ENCODE data around the gene ZNF598. TPM values are rescaled to one million over a fixed set of nuclear protein-coding genes. Genes with fewer than 3 reads are reported as not detected.

ZNF598 gene
- total RNA-seq, 1 experiment from 2014 or later, result 50.4 TPM

- Histone ChIP-seq H3K27me3 (replicated peaks; ENCODE audit: control insufficient read depth, insufficient read depth, low read length) (no peaks in the 10 kb centered on the region), H3K9me3 (no peaks in the 10 kb centered on the region), H3K4me1 (no peaks in the 10 kb centered on the region), H3K36me3 (ENCODE audit: control insufficient read depth, insufficient read depth, low read length) (peaks cover 2% of the 10 kb centered on the region; the same call in 1 of the 2 replicates), H3K4me3 (ENCODE audit: low read depth, low read length) (no peak overlapping the region)
- H3K4me1 Mint-ChIP-seq (ENCODE audit: low read depth, unreplicated experiment), result no peaks in the 10 kb centered on the region
- no peak for DNase-seq
- TF ChIP-seq CTCF (IDR thresholded peaks at IDR 0.05; ENCODE audit: insufficient read depth in 1 of 2, low read depth in 1 of 2, low read length in 1 of 2, severe bottlenecking in 1 of 2, unreplicated experiment in 1 of 2), result no peak
- H3K4me3 Mint-ChIP-seq (ENCODE audit: unreplicated experiment), result no peak overlapping the region
- H3K36me3 Mint-ChIP-seq (ENCODE audit: insufficient read depth, unreplicated experiment), result peaks cover 58% of the 10 kb centered on the region
- intact Hi-C loops (cut with micrococcal nuclease; ENCODE audit: unreplicated experiment), result no loop called here
- no peak overlapping the region for H3K27ac Mint-ChIP-seq (ENCODE audit: unreplicated experiment)
- ChIA-PET CTCF (no interaction called here), POLR2A (no interaction called here)
- H3K9me3 Mint-ChIP-seq (ENCODE audit: unreplicated experiment), result no peaks in the 10 kb centered on the region
- BruUV-seq (replicated peaks), result no TSS peak
- no peaks in the 10 kb centered on the region for H3K27me3 Mint-ChIP-seq (ENCODE audit: insufficient read depth, unreplicated experiment)
Observed at GRCh38 chr16:1999866-2000514, 9.6 kb downstream of the ZNF598 start.

- no peaks in the 10 kb centered on the region for H3K4me1 Mint-ChIP-seq (ENCODE audit: low read depth, unreplicated experiment)
- POLR2A ChIA-PET, result no interaction called here
- intact Hi-C loops (cut with micrococcal nuclease; ENCODE audit: unreplicated experiment), result no loop called here
Observed at GRCh38 chr16:1998852-1999801, 10.5 kb downstream of the ZNF598 start.

More at GRCh38 chr16:1998852-1999801, 10.5 kb downstream of the ZNF598 start:
- Histone ChIP-seq H3K36me3 (ENCODE audit: control insufficient read depth, insufficient read depth, low read length) (peaks cover 2% of the 10 kb centered on the region; the same call in 1 of the 2 replicates), H3K4me3 (ENCODE audit: low read depth, low read length) (no peak overlapping the region), H3K27me3 (replicated peaks; ENCODE audit: control insufficient read depth, insufficient read depth, low read length) (no peaks in the 10 kb centered on the region), H3K9me3 (no peaks in the 10 kb centered on the region), H3K4me1 (no peaks in the 10 kb centered on the region)
- no peaks in the 10 kb centered on the region for H3K27me3 Mint-ChIP-seq (ENCODE audit: insufficient read depth, unreplicated experiment)
- CTCF ChIA-PET, result no interaction called here
- no peak for DNase-seq
- H3K4me3 Mint-ChIP-seq (ENCODE audit: unreplicated experiment), result no peak overlapping the region
- peaks cover 49% of the 10 kb centered on the region for H3K36me3 Mint-ChIP-seq (ENCODE audit: insufficient read depth, unreplicated experiment)
- BruUV-seq (replicated peaks), result no TSS peak
- no peaks in the 10 kb centered on the region for H3K9me3 Mint-ChIP-seq (ENCODE audit: unreplicated experiment)
- no peak overlapping the region for H3K27ac Mint-ChIP-seq (ENCODE audit: unreplicated experiment)
- TF ChIP-seq CTCF (IDR thresholded peaks at IDR 0.05; ENCODE audit: insufficient read depth in 1 of 2, low read depth in 1 of 2, low read length in 1 of 2, severe bottlenecking in 1 of 2, unreplicated experiment in 1 of 2), result no peak
